K562 treated with DMSO at 1 percent for 4 hours (cell line): Measurements from ENCODE around the gene TCP11. TPM values are rescaled to one million over a fixed set of nuclear protein-coding genes. Genes with fewer than 3 reads are reported as not detected.

Experiments used
- total RNA-seq: library from RNA; unstranded; fragments of 300-600 nt; gene quantifications from 2 replicates; pipeline ENCODE4 v1.2.3, GENCODE V29; 2022; ENCODE audit not compliant: insufficient read depth

TCP11 gene
- not detected in 2 replicates for total RNA-seq

GRCh38 chr6:35141007-35141655 is at the start of gene TCP11:
TCP11 (minus strand) TSS chr6:35141339; CDS start chr6:35140870, 469 bp downstream.

Other genes with a start within 250 kb of the TCP11 start
- 0.10 TPM in 1 of 2 replicates, not detected in the other for gene SCUBE3, start 72.6 kb upstream of the TCP11 start, total RNA-seq
- 17.6 and 21.2 TPM in 2 replicates for gene ZNF76, start 118.4 kb upstream of the TCP11 start, total RNA-seq
- gene DEF6, start 156.5 kb upstream of the TCP11 start, total RNA-seq = 31.8 and 38.8 TPM in 2 replicates
- gene PPARD, start 201.2 kb upstream of the TCP11 start, total RNA-seq = 31.9 and 41.0 TPM in 2 replicates